K562 (cell line): ENCODE measurements around the gene OSBP2. TPM values are rescaled to one million over a fixed set of nuclear protein-coding genes. Genes with fewer than 3 reads are reported as not detected.

Experiments used
- ATAC-seq: fragments of 200-7000 bp; cut with Tn5 transposase; 3 replicates; pipeline ENCODE4 v1.9.1; 2020; ENCODE audit warnings: moderate library complexity
- BruUV-seq: library from RNA; stranded (reverse); fragments of 400-500 nt; replicated peaks from 2 replicates; lab custom pipeline; 2021; lab: Mats Ljungman, UMichigan
- CTCF ChIA-PET: fragments of 300-600 bp; formaldehyde crosslinking; extraction: SDS; loops from one replicate; lab custom pipeline; 2021; ENCODE audit warnings: low intra/inter-chr PET ratio; lab: Yijun Ruan, JAX
- POLR2A ChIA-PET: fragments of 300-600, 350-650 bp; sonication (Branson Sonifier 250); formaldehyde crosslinking; extraction: SDS; loops from one replicate; lab custom pipeline; 2021; ENCODE audit warnings: antibody characterized with exemption, inconsistent platforms; lab: Yijun Ruan, JAX
- DNase-seq, 4 experiments: peaks; one replicate each; pipeline versions ENCODE4 v3.0.0 to v3.0.0-alpha.2; 2011 to 2018; ENCODE audit warnings: low spot score in 3 of 4, mixed read lengths in 3 of 4; ENCODE audit errors: extremely low read depth in 1 of 4
- FAIRE-seq: peaks from 2 replicates; lab custom pipeline; 2011; peaks lifted over from hg19 to GRCh38; lab: Jason Lieb, UNC
- H2AFZ ChIP-seq: 2 replicates; pipeline ENCODE4 v1.6.0; 2011; ENCODE audit warnings: low read depth, low read length, control low read depth, inconsistent platforms
- H3K27ac ChIP-seq: fragments of 200-600 bp; 3 replicates; pipeline ENCODE4 v1.8.0; 2011; ENCODE audit warnings: low read depth, mild to moderate bottlenecking, control low read depth, inconsistent platforms, low read length, moderate library complexity, mixed read lengths; ENCODE audit errors: extremely low read depth
- H3K27me3 ChIP-seq, 2 experiments: fragments of 300-600 bp in 1 of 2; 2 replicates in 1 of 2; 3 replicates in 1 of 2; pipeline versions ENCODE4 v1.6.0 to v1.8.0; 2011; ENCODE audit warnings: inconsistent platforms in 2 of 2, low read length in 2 of 2, mild to moderate bottlenecking in 1 of 2, mixed read lengths in 1 of 2, moderate library complexity in 1 of 2; ENCODE audit not compliant: control insufficient read depth in 2 of 2, insufficient read depth in 2 of 2
- H3K36me3 ChIP-seq: fragments of 300-600 bp; 3 replicates; pipeline ENCODE4 v1.8.0; 2011; ENCODE audit warnings: mild to moderate bottlenecking, low read length, inconsistent platforms; ENCODE audit not compliant: control insufficient read depth, insufficient read depth
- H3K4me1 ChIP-seq, 2 experiments: fragments of 200-600 bp in 1 of 2; replicated peaks in 1 of 2; 2 replicates in 1 of 2; 3 replicates in 1 of 2; pipeline versions ENCODE4 v1.5.1 to v1.8.0; 2011; ENCODE audit warnings: inconsistent platforms in 2 of 2, low read length in 2 of 2, mild to moderate bottlenecking in 1 of 2, mixed read lengths in 1 of 2, moderate library complexity in 1 of 2; ENCODE audit not compliant: control insufficient read depth in 2 of 2, insufficient read depth in 2 of 2
- H3K4me2 ChIP-seq: 2 replicates; pipeline ENCODE4 v1.6.1; 2011; ENCODE audit warnings: low read length, control low read depth, inconsistent platforms, mixed read lengths; ENCODE audit not compliant: insufficient read depth
- H3K4me3 ChIP-seq: fragments of 200-600 bp; sonication (generic), shearing (Covaris generic); 2 replicates; pipeline ENCODE4 v1.5.1; 2016; ENCODE audit warnings: control low read depth, inconsistent platforms
- H3K79me2 ChIP-seq: fragments of 200-600 bp; 3 replicates; pipeline ENCODE4 v1.8.0; 2011; ENCODE audit warnings: low read length, inconsistent platforms; ENCODE audit not compliant: control insufficient read depth, insufficient read depth
- H3K9ac ChIP-seq, 2 experiments: 2 replicates each; pipeline versions ENCODE4 v1.6.0 to v1.6.1; 2011; ENCODE audit warnings: low read depth in 2 of 2, low read length in 2 of 2, control low read depth in 1 of 2, inconsistent platforms in 1 of 2, mild to moderate bottlenecking in 1 of 2, mixed read lengths in 1 of 2; ENCODE audit not compliant: insufficient read depth in 1 of 2
- H3K9me1 ChIP-seq: one replicate; pipeline ENCODE4 v1.6.0; 2011; ENCODE audit warnings: inconsistent platforms, mild to moderate bottlenecking, low read length, moderate library complexity; ENCODE audit not compliant: control insufficient read depth, insufficient read depth
- H3K9me3 ChIP-seq: replicated peaks from 2 replicates; pipeline ENCODE4 v1.5.1; 2011; ENCODE audit warnings: low read depth, low read length, inconsistent platforms; ENCODE audit not compliant: control insufficient read depth, insufficient read depth
- H4K20me1 ChIP-seq: replicated peaks from 2 replicates; pipeline ENCODE4 v1.6.1; 2011; ENCODE audit warnings: low read length, inconsistent platforms, mixed read lengths; ENCODE audit not compliant: control insufficient read depth, insufficient read depth
- FOS ChIP-seq: IDR thresholded peaks from 3 replicates; pipeline ENCODE4 v1.6.1; 2011; ENCODE audit not compliant: insufficient read length; ENCODE audit errors: extremely low read depth
- HLTF ChIP-seq: fragments of 450-650 bp; IDR thresholded peaks from 2 replicates; pipeline ENCODE4 v1.6.1; 2016
- ZNF197 ChIP-seq: fragments of 200-800 bp; sonication (Bioruptor generic); IDR thresholded peaks from 2 replicates; pipeline ENCODE4 v1.6.1; 2016; ENCODE audit warnings: low read depth, missing genetic modification characterization, missing compliant biosample characterization
- WGBS: fragments of 100-300 bp; shearing (Covaris generic); methylation state at CpG from one replicate; pipeline ENCODE4 v1.1.6; 2016; ENCODE audit warnings: low coverage, mixed read lengths; ENCODE audit not compliant: insufficient coverage; ENCODE audit errors: missing lambda C conversion rate; 5-methylcytosine and 5-hydroxymethylcytosine counted together
- in situ Hi-C: fragments of 300-500 bp; cut with MboI; formaldehyde crosslinking; loops from 4 replicates; pipeline ENCODE4 v1.15.0; 2018; ENCODE audit warnings: inconsistent platforms, mixed read lengths
- intact Hi-C: fragments of 100-400 bp; cut with micrococcal nuclease; formaldehyde crosslinking; loops from 2 replicates; pipeline ENCODE4 v1.14.2; 2022
- polyA plus RNA-seq, 8 experiments: library from polyadenylated mRNA; depleted of rRNA in 4 of 8; stranded (reverse) in 5 of 8; unstranded in 3 of 8; fragments of >200 nt; fragmentation: Nextera tagmentation in 2 of 8; fragmentation: Illumina TruSeq in 1 of 8; extraction: Ambion mirVana in 2 of 8; extraction: Trizol in 1 of 8; gene quantifications; 2 replicates each; pipeline versions ENCODE4 v1.2.1 to v1.2.3, GENCODE V29; 2011 to 2014; ENCODE audit warnings: inconsistent platforms in 1 of 8, missing spikeins in 1 of 8
- total RNA-seq, 7 experiments: library from RNA; depleted of rRNA in 6 of 7; stranded (reverse); fragments of >200 nt in 6 of 7; fragmentation: Illumina TruSeq in 2 of 7; extraction: Trizol in 2 of 7; gene quantifications; 2 replicates each; pipeline versions ENCODE4 v1.2.1 to v1.2.3, GENCODE V29; 2011 to 2021; ENCODE audit warnings: low replicate concordance in 1 of 7

OSBP2 gene
- total and polyA plus RNA-seq, 9 of the 15 experiments (the other 6 are each of a cell fraction or from before 2014, with no cell fraction given) = 0.52 to 29.5 (median 21.6) TPM

DNA sequence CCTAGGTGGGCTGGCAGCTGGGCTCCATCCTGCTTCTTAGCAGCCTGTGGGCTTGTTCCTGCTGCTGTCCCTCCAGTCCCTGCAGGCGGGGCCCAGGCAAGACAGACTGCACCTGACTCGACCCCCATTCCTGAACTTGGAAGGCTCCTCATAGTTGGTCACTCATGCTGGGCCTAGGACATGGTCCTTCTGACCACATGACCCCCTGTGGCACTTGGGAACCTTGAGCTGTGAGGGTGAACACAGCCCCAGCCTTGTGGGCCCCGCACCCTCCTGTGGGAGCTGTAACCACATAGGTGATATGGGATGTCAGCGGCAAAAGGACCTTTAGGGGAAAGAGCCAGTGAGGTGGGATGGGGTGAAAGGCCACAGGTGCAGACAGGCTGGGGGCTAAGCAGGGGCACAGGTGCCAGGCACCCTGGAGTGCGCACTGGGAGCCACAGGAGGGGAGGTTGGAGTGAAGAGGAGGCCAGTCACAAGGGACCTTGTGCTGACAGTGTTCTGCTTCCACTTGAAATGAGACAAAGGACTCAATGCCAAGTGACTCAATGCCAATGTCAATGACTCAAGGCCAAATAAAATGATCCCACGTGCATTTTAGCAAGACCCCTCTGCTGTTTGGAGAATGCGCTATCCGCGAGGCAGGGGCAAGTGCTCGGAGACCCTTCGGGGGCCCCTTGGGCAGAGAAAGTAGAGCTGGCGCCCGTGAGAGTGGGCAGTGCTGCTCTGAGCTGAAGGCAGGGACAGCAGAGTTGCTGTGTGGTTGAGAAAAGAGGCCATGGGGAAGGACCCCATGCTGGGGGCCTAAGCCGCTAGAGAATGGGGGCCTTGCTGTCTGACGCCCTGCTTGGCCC lies 183.2 kb downstream of the OSBP2 start:
- Histone ChIP-seq H3K79me2 (peaks cover 14% of the 10 kb centered on the region), H3K9me1 (no peaks in the 10 kb centered on the region), H4K20me1 (no peaks in the 10 kb centered on the region), H3K4me3 (no peak overlapping the region), H3K27ac (no peak overlapping the region), H3K4me2 (no peak overlapping the region), H2AFZ (no peak overlapping the region), H3K36me3 (no peaks in the 10 kb centered on the region; the same call in 2 of the 3 replicates), H3K9me3 (no peaks in the 10 kb centered on the region), H3K27me3 (no peaks in the 10 kb centered on the region), H3K9ac (0 out of 4 replicates have a peak overlapping the region, but pooled peaks of 1 of the 2 experiments have one; percentile 43), H3K4me1 (peaks cover 18 to 60% of the 10 kb centered on the region in 2 experiments)
- no peak for DNase-seq
- POLR2A ChIA-PET = interaction anchor here (0.6 kb wide), 2 partner anchors 39 to 72 kb away, joined by 3 read pairs; no protein-coding TSS in a partner anchor
- BruUV-seq = no TSS peak
- in situ Hi-C loops = no loop called here
- TF ChIP-seq FOS (no peak), ZNF197 (CRISPR knock-in tag) (no peak), HLTF (no peak)
- FAIRE-seq = no peak
- intact Hi-C loops = no loop called here
- CTCF ChIA-PET = no interaction called here
- ATAC-seq = no peak
- WGBS = 67% methylated on average over 6 of the region's 15 CpGs
